Caco-2 (cell line): ENCODE measurements around the gene DDX49. TPM values are rescaled to one million over a fixed set of nuclear protein-coding genes. Genes with fewer than 3 reads are reported as not detected.

Source experiments
- BruUV-seq: library from RNA; stranded (reverse); fragments of 400-500 nt; replicated peaks from 2 replicates; lab custom pipeline; 2021; lab: Mats Ljungman, UMichigan
- CTCF ChIA-PET: fragments of 300-600 bp; sonication (Branson Sonifier 250); formaldehyde crosslinking; loops from one replicate; lab custom pipeline; 2022; ENCODE audit warnings: antibody characterized with exemption; lab: Charles Lee
- POLR2A ChIA-PET: fragments of 300-600 bp; sonication (Branson Sonifier 250); formaldehyde crosslinking; loops from one replicate; lab custom pipeline; 2022; ENCODE audit warnings: antibody characterized with exemption; lab: Charles Lee
- DNase-seq, 2 experiments: peaks; one replicate each; pipeline versions ENCODE4 v3.0.0 to v3.0.0-alpha.2; 2020 to 2022
- H3K27me3 ChIP-seq: replicated peaks from 2 replicates; pipeline ENCODE4 v1.6.0; 2011; ENCODE audit warnings: low read length; ENCODE audit not compliant: control insufficient read depth, insufficient read depth
- H3K36me3 ChIP-seq: 2 replicates; pipeline ENCODE4 v1.5.1; 2011; ENCODE audit warnings: low read length; ENCODE audit not compliant: control insufficient read depth, insufficient read depth
- H3K4me1 ChIP-seq: fragments of 250-450 bp; sonication (Bioruptor Pico); 2 replicates; pipeline ENCODE4 v1.5.1; 2020; ENCODE audit warnings: mild to moderate bottlenecking
- H3K4me3 ChIP-seq: 2 replicates; pipeline ENCODE4 v1.5.1; 2011; ENCODE audit warnings: low read depth, mild to moderate bottlenecking, control low read depth, low read length
- H3K9me3 ChIP-seq: fragments of 250-450 bp; sonication (Bioruptor Pico); 2 replicates; pipeline ENCODE4 v1.5.1; 2020; ENCODE audit warnings: mild to moderate bottlenecking, moderate library complexity
- H3K27ac Mint-ChIP-seq: one replicate; pipeline ENCODE4 v1.8.0; 2022; ENCODE audit warnings: mixed read lengths; ENCODE audit not compliant: unreplicated experiment
- H3K27me3 Mint-ChIP-seq: one replicate; pipeline ENCODE4 v1.8.0; 2022; ENCODE audit warnings: mixed read lengths; ENCODE audit not compliant: insufficient read depth, unreplicated experiment
- H3K36me3 Mint-ChIP-seq: one replicate; pipeline ENCODE4 v1.8.0; 2022; ENCODE audit warnings: mild to moderate bottlenecking, mixed read lengths; ENCODE audit not compliant: insufficient read depth, unreplicated experiment
- H3K4me1 Mint-ChIP-seq: one replicate; pipeline ENCODE4 v1.8.0; 2022; ENCODE audit warnings: low read depth, mixed read lengths; ENCODE audit not compliant: unreplicated experiment
- H3K4me3 Mint-ChIP-seq: one replicate; pipeline ENCODE4 v1.8.0; 2022; ENCODE audit warnings: mild to moderate bottlenecking, moderate library complexity, mixed read lengths; ENCODE audit not compliant: unreplicated experiment
- H3K9me3 Mint-ChIP-seq: one replicate; pipeline ENCODE4 v1.8.0; 2022; ENCODE audit warnings: mixed read lengths; ENCODE audit not compliant: unreplicated experiment
- intact Hi-C: fragments of 100-400 bp; cut with micrococcal nuclease; formaldehyde crosslinking; loops from one replicate; pipeline ENCODE4 v1.10.0; 2022; ENCODE audit not compliant: unreplicated experiment
- total RNA-seq: library from RNA; stranded (reverse); gene quantifications from 2 replicates; pipeline ENCODE4 v1.2.3, GENCODE V29; 2022
- TF ChIP-seq, protein P1 (sequence below), 2 experiments: fragments of 200-600 bp in 1 of 2; IDR thresholded peaks; 1 replicate in 1 of 2; 2 replicates in 1 of 2; pipeline versions ENCODE4 v1.5.1 to v1.8.0; 2011 to 2022; ENCODE audit warnings: antibody characterized with exemption in 1 of 2, control low read depth in 1 of 2, inconsistent platforms in 1 of 2, low read depth in 1 of 2, low read length in 1 of 2, mild to moderate bottlenecking in 1 of 2, moderate library complexity in 1 of 2; ENCODE audit not compliant: insufficient read depth in 1 of 2, severe bottlenecking in 1 of 2, unreplicated experiment in 1 of 2

DDX49 gene
- total RNA-seq, 1 experiment from 2014 or later: 48.7 TPM

DNA sequence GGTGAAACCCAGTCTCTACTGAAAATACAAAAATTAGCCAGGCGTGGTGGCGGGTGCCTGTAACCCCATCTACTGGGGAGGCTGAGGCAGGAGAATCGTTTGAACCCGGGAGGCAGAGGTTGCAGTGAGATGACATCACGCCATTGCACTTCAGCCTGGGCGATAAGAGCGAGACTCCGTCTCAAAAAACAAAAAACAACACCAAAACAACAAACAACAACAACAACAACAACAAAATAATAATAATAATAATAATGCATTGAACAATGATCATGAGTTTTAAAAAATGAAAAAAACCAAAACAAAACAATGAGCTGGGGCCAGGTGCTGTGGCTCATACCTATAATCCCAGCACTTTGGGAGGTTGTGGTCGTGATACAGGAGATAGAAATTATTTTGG is 44.6 kb downstream of the DDX49 start:
- BruUV-seq: no TSS peak
- H3K4me1 ChIP-seq: no peaks in the 10 kb centered on the region
- POLR2A ChIA-PET: no interaction called here
- CTCF ChIA-PET: interaction anchor here (0.6 kb wide), 1 partner anchor 375 kb away, joined by 3 read pairs; the partner anchor contains the start of gene REX1BD
- Mint-ChIP-seq H3K4me1 (peaks cover 7% of the 10 kb centered on the region), H3K27ac (no peak overlapping the region), H3K36me3 (no peaks in the 10 kb centered on the region), H3K9me3 (no peaks in the 10 kb centered on the region), H3K4me3 (no peak overlapping the region), H3K27me3 (no peaks in the 10 kb centered on the region)
- TF ChIP-seq, protein P1, sequence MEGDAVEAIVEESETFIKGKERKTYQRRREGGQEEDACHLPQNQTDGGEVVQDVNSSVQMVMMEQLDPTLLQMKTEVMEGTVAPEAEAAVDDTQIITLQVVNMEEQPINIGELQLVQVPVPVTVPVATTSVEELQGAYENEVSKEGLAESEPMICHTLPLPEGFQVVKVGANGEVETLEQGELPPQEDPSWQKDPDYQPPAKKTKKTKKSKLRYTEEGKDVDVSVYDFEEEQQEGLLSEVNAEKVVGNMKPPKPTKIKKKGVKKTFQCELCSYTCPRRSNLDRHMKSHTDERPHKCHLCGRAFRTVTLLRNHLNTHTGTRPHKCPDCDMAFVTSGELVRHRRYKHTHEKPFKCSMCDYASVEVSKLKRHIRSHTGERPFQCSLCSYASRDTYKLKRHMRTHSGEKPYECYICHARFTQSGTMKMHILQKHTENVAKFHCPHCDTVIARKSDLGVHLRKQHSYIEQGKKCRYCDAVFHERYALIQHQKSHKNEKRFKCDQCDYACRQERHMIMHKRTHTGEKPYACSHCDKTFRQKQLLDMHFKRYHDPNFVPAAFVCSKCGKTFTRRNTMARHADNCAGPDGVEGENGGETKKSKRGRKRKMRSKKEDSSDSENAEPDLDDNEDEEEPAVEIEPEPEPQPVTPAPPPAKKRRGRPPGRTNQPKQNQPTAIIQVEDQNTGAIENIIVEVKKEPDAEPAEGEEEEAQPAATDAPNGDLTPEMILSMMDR (IDR thresholded peaks at IDR 0.05; ENCODE audit: insufficient read depth in 1 of 2, low read depth in 1 of 2, low read length in 1 of 2, severe bottlenecking in 1 of 2, unreplicated experiment in 1 of 2): no peak
- H3K36me3 ChIP-seq: no peaks in the 10 kb centered on the region
- no peaks in the 10 kb centered on the region for H3K27me3 ChIP-seq
- DNase-seq: no peak
- intact Hi-C loops: no loop called here
- no peak overlapping the region for H3K4me3 ChIP-seq
- no peaks in the 10 kb centered on the region for H3K9me3 ChIP-seq

GRCh38 chr19:18966307-18966706 is 46.8 kb downstream of the DDX49 start:
- no peak for DNase-seq
- intact Hi-C loops: no loop called here
- ChIA-PET POLR2A (no interaction called here), CTCF (interaction anchor here (1.6 kb wide), 1 partner anchor 21 kb away, joined by 4 read pairs; no protein-coding TSS in a partner anchor)
- peaks cover 5% of the 10 kb centered on the region for H3K4me1 Mint-ChIP-seq
- no peak overlapping the region for H3K4me3 Mint-ChIP-seq
- H3K36me3 Mint-ChIP-seq: no peaks in the 10 kb centered on the region
- H3K27ac Mint-ChIP-seq: peak overlapping the region; percentile 6
- H3K4me3 ChIP-seq: no peak overlapping the region
- H3K9me3 ChIP-seq: no peaks in the 10 kb centered on the region
- no peaks in the 10 kb centered on the region for H3K36me3 ChIP-seq
- H3K4me1 ChIP-seq: no peaks in the 10 kb centered on the region
- BruUV-seq: no TSS peak
- no peaks in the 10 kb centered on the region for H3K27me3 ChIP-seq
- no peaks in the 10 kb centered on the region for H3K9me3 Mint-ChIP-seq
- TF ChIP-seq, protein P1 (IDR thresholded peaks at IDR 0.05; ENCODE audit: insufficient read depth in 1 of 2, low read depth in 1 of 2, low read length in 1 of 2, severe bottlenecking in 1 of 2, unreplicated experiment in 1 of 2): no peak
- no peaks in the 10 kb centered on the region for H3K27me3 Mint-ChIP-seq

DNA sequence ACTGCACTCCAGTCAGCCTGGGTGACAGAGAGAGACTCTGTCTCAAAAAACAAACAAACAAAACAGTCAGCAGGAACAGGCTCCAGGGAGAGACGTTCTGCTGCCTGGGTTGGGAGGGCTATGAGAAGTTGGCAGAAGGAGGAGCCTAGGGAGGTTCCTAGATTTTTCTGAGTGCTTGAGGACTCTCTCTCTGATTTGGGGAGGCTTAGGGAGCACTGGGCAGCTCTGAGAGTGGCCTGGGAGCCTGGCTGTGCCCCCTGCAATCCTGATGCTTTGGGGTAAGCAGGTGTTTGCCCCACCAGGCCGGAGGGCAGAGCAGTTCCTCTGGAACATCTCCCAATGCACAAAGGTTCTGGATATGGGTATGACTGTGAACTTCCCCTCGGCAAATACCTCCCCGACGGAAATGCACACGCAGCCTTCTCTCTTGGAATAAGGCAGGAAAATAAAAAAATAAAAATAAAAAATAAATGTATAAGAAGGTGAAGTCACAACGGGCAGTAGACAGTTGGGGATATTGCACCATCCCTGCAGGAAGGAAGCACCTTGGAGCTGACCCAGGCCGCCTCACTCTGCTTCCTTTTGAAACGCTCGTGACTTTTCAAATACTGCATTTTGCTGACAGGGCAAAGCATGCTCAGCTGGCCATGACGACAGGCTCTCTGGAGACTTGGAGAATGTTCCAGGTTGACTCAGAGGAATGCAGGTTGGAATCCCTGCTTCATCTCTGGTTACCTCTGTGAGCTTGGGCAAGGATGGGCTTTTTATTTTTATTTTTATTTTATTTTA is 48.0 kb downstream of the DDX49 start:
- no peak overlapping the region for H3K4me3 ChIP-seq
- Mint-ChIP-seq H3K36me3 (no peaks in the 10 kb centered on the region), H3K27me3 (no peaks in the 10 kb centered on the region), H3K27ac (no peak overlapping the region), H3K4me3 (no peak overlapping the region), H3K4me1 (no peaks in the 10 kb centered on the region), H3K9me3 (no peaks in the 10 kb centered on the region)
- no peaks in the 10 kb centered on the region for H3K9me3 ChIP-seq
- H3K4me1 ChIP-seq: no peaks in the 10 kb centered on the region
- intact Hi-C loops: no loop called here
- TF ChIP-seq, protein P1 (IDR thresholded peaks at IDR 0.05; ENCODE audit: insufficient read depth in 1 of 2, low read depth in 1 of 2, low read length in 1 of 2, severe bottlenecking in 1 of 2, unreplicated experiment in 1 of 2): no peak
- POLR2A ChIA-PET: no interaction called here
- no TSS peak for BruUV-seq
- no peak for DNase-seq
- H3K27me3 ChIP-seq: no peaks in the 10 kb centered on the region
- CTCF ChIA-PET: no interaction called here
- H3K36me3 ChIP-seq: no peaks in the 10 kb centered on the region
